HUES64 (cell line): ENCODE data around the gene CNTNAP4.

ENCODE experiments used
- H3K27ac ChIP-seq: 2 replicates; pipeline ENCODE4 v1.7.0; 2013; ENCODE audit warnings: low read depth, low read length, inconsistent platforms
- H3K27me3 ChIP-seq: 2 replicates; pipeline ENCODE4 v1.6.1; 2013; ENCODE audit warnings: mild to moderate bottlenecking, low read length; ENCODE audit not compliant: insufficient read depth
- H3K36me3 ChIP-seq: 2 replicates; pipeline ENCODE4 v1.6.1; 2013; ENCODE audit warnings: mild to moderate bottlenecking, low read length; ENCODE audit not compliant: insufficient read depth
- H3K4me1 ChIP-seq: 2 replicates; pipeline ENCODE4 v1.6.1; 2013; ENCODE audit warnings: mild to moderate bottlenecking, low read length, moderate library complexity; ENCODE audit not compliant: insufficient read depth
- H3K4me3 ChIP-seq: 2 replicates; pipeline ENCODE4 v1.5.1; 2013; ENCODE audit warnings: mild to moderate bottlenecking, low read length, moderate library complexity
- H3K9ac ChIP-seq: 2 replicates; pipeline ENCODE4 v1.6.1; 2013; ENCODE audit warnings: mild to moderate bottlenecking, low read depth, low read length
- H3K9me3 ChIP-seq: 2 replicates; pipeline ENCODE4 v1.6.1; 2013; ENCODE audit warnings: low read depth, low read length; ENCODE audit not compliant: insufficient read depth
- WGBS: fragments of 150-250, 120-280 bp; methylation state at CpG from one replicate; pipeline ENCODE4 v1.1.7; 2013; ENCODE audit warnings: missing lambda C conversion rate; 5-methylcytosine and 5-hydroxymethylcytosine counted together

Gene CNTNAP4

GRCh38 chr16:76531236-76531635 is 254.0 kb downstream of the CNTNAP4 start:
- Histone ChIP-seq H3K4me1 (no peaks in the 10 kb centered on the region), H3K27ac (no peak overlapping the region), H3K27me3 (no peaks in the 10 kb centered on the region), H3K9me3 (no peaks in the 10 kb centered on the region), H3K36me3 (no peaks in the 10 kb centered on the region), H3K9ac (no peak overlapping the region), H3K4me3 (no peak overlapping the region)
- WGBS: 93% methylated on average over 5 of the region's 5 CpGs

GRCh38 chr16:76532188-76532973 is 255.2 kb downstream of the CNTNAP4 start:
- no peaks in the 10 kb centered on the region for H3K4me1 ChIP-seq
- no peak overlapping the region for H3K27ac ChIP-seq
- no peaks in the 10 kb centered on the region for H3K27me3 ChIP-seq
- H3K36me3 ChIP-seq: no peaks in the 10 kb centered on the region
- H3K4me3 ChIP-seq: no peak overlapping the region
- H3K9ac ChIP-seq: no peak overlapping the region
- no peaks in the 10 kb centered on the region for H3K9me3 ChIP-seq
- WGBS: 87% methylated on average over 4 of the region's 5 CpGs

DNA sequence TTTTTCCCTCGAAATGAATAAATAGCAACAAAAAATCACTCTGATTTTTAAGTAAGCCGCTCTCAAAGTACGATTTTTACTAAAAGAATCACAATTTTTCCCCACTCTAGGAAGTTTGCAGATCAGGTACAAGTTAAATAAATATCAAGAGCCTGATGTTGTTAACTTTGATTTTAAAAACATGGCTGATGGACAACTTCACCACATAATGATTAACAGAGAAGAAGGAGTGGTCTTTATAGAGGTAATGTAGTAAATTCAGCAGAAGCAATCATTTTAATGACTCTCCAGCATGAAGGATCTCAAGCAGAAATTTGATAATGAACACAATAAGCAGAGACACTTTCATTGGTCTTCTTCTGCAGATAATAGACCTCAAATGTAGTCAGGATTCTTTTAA is 262.4 kb downstream of the CNTNAP4 start:
- WGBS: 91% methylated on average over 3 of the region's 3 CpGs
- no peak overlapping the region for H3K27ac ChIP-seq

GRCh38 chr16:76541070-76541469 is 263.9 kb downstream of the CNTNAP4 start:
- Histone ChIP-seq H3K27ac (no peak overlapping the region), H3K36me3 (no peaks in the 10 kb centered on the region), H3K4me3 (no peak overlapping the region), H3K4me1 (no peaks in the 10 kb centered on the region), H3K9ac (no peak overlapping the region), H3K9me3 (no peaks in the 10 kb centered on the region), H3K27me3 (no peaks in the 10 kb centered on the region)
- WGBS: 91% methylated on average over 1 of the region's 1 CpG

More for the DNA sequence above, 262.4 kb downstream of the CNTNAP4 start:
- Histone ChIP-seq H3K9ac (no peak overlapping the region), H3K9me3 (no peaks in the 10 kb centered on the region), H3K4me3 (no peak overlapping the region), H3K36me3 (no peaks in the 10 kb centered on the region), H3K4me1 (no peaks in the 10 kb centered on the region), H3K27me3 (no peaks in the 10 kb centered on the region)

GRCh38 chr16:76565542-76565941 is 288.3 kb downstream of the CNTNAP4 start:
- Histone ChIP-seq H3K9me3 (no peaks in the 10 kb centered on the region), H3K4me1 (no peaks in the 10 kb centered on the region), H3K27me3 (no peaks in the 10 kb centered on the region; the same call in 1 of the 2 replicates), H3K36me3 (no peaks in the 10 kb centered on the region), H3K4me3 (no peak overlapping the region), H3K9ac (no peak overlapping the region), H3K27ac (no peak overlapping the region)
- WGBS: 98% methylated on average over 2 of the region's 2 CpGs

GRCh38 chr16:76571755-76572154 is 294.6 kb downstream of the CNTNAP4 start:
- 50% methylated on average over 2 of the region's 3 CpGs for WGBS
- Histone ChIP-seq H3K4me3 (no peak overlapping the region), H3K27me3 (no peaks in the 10 kb centered on the region; the same call in 1 of the 2 replicates), H3K36me3 (no peaks in the 10 kb centered on the region), H3K9ac (no peak overlapping the region), H3K9me3 (no peaks in the 10 kb centered on the region), H3K27ac (no peak overlapping the region), H3K4me1 (no peaks in the 10 kb centered on the region)

DNA sequence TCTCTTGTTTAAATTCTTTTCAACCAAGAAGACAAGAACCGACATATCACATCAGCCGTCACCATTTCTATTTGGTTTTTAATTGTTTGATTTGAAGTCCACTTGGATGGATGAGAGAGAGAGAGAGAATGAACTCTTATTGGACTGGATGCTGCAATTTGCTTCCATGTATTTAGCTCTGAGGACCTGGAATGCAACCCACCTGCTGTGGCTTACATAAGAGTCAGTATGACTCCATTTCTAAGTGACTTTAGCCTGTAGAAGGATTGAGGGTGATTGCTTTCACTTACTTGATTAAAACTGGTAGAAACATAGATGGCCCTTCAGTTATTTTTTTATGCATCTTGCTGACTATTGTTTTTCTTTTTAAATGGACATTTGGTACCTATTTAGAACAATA is 296.1 kb downstream of the CNTNAP4 start:
- Histone ChIP-seq H3K4me1 (no peaks in the 10 kb centered on the region), H3K36me3 (no peaks in the 10 kb centered on the region), H3K9me3 (no peaks in the 10 kb centered on the region), H3K27ac (no peak overlapping the region), H3K4me3 (no peak overlapping the region), H3K9ac (no peak overlapping the region), H3K27me3 (no peaks in the 10 kb centered on the region; the same call in 1 of the 2 replicates)
- WGBS: 100% methylated on average over 2 of the region's 2 CpGs

GRCh38 chr16:76574651-76575050 is 297.4 kb downstream of the CNTNAP4 start:
- Histone ChIP-seq H3K4me3 (no peak overlapping the region), H3K27ac (no peak overlapping the region), H3K4me1 (no peaks in the 10 kb centered on the region), H3K9ac (no peak overlapping the region), H3K9me3 (no peaks in the 10 kb centered on the region), H3K27me3 (no peaks in the 10 kb centered on the region), H3K36me3 (no peaks in the 10 kb centered on the region)
- 86% methylated on average over 2 of the region's 2 CpGs for WGBS

- no peaks in the 10 kb centered on the region for H3K4me1 ChIP-seq
- H3K27me3 ChIP-seq: no peaks in the 10 kb centered on the region
- H3K9ac ChIP-seq: no peak overlapping the region
- 80% methylated on average over 5 of the region's 5 CpGs for WGBS
- no peak overlapping the region for H3K27ac ChIP-seq
- no peaks in the 10 kb centered on the region for H3K9me3 ChIP-seq
- H3K4me3 ChIP-seq: no peak overlapping the region
- H3K36me3 ChIP-seq: no peaks in the 10 kb centered on the region
Measured at GRCh38 chr16:76576526-76576925, 299.3 kb downstream of the CNTNAP4 start.

- H3K27ac ChIP-seq: no peak overlapping the region
- no peaks in the 10 kb centered on the region for H3K27me3 ChIP-seq
- no peak overlapping the region for H3K4me3 ChIP-seq
- H3K4me1 ChIP-seq: no peaks in the 10 kb centered on the region
- H3K9ac ChIP-seq: no peak overlapping the region
- no peaks in the 10 kb centered on the region for H3K36me3 ChIP-seq
- no peaks in the 10 kb centered on the region for H3K9me3 ChIP-seq
- WGBS: 90% methylated on average over 4 of the region's 4 CpGs
Measured at GRCh38 chr16:76577003-76577402, 299.8 kb downstream of the CNTNAP4 start.

DNA sequence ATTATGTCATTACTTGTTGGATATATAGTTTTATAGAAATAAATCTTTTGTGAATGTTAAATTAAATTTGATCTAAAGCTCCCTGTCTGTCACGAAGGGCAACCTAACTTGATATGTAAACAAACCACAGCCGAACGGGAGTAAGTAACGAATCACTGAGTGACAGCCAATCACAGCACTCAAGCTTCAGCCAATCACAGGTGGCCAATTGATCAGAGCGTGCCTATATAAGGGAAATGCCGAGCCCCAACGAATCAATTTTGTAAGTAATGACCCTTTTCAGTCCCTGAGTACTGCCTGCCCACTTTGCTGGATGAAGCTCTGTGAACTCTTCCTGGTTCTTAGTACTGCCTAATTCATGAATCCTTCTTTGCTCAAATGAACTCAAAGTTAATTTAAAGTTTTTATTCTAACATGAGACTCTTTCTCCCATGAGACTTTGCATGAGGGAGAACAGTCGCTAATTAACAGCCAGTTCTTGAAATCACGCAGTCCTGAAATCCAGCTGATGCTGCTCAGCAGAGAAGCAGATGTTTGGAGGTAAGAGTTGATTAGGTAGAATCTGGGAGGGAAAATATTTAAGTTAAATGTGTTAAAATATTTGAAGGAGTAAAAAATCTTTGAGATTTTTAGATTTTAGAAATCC is 302.2 kb downstream of the CNTNAP4 start:
- no peak overlapping the region for H3K9ac ChIP-seq
- 93% methylated on average over 9 of the region's 9 CpGs for whole genome bisulfite sequencing
- H3K27ac ChIP-seq: no peak overlapping the region
- no peaks in the 10 kb centered on the region for H3K4me1 ChIP-seq
- H3K9me3 ChIP-seq: no peaks in the 10 kb centered on the region
- H3K27me3 ChIP-seq: no peaks in the 10 kb centered on the region
- H3K36me3 ChIP-seq: no peaks in the 10 kb centered on the region
- H3K4me3 ChIP-seq: no peak overlapping the region
